ENCODE data around the gene ASTN1. TPM values are rescaled to one million over a fixed set of nuclear protein-coding genes. Genes with fewer than 3 reads are reported as not detected.

ASTN1 gene
- total RNA-seq, 1 experiment from 2014 or later, result not detected

DNA sequence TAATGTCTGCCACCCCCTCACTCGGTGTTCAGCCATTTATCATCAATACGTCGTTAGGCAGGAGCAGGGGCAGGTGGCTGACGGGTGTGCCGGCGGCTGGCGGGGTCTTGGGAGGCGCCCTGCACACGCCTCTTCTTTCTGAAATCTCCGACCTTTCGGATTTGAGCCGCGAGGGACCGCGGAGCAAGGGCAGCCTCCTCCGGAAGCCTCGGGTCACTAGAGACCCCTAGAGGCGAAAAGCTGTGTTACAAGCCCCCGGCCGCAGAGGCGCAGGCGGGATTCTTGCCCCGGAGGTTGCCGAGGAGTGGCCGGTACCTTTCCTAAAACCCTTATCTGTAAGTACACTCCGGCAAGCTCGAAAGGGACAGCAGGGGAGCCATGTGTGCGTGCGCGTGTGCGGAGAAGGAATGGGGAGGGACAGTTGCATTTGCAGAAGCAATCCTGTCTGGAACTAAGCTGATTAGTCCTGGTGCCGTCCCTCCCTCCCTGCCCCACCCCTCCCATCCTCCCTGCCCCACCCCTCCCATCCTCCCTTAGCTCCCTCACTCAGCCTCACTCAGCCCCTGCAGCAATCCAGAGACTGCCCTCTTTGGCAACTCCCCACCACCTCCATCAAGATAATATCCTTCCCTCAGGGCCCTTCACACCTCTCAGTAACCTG, 17.2 kb upstream of the ASTN1 start:
- no peak for TF ChIP-seq EZH2phosphoT487 (IDR thresholded peaks at IDR 0.05; ENCODE audit: borderline replicate concordance, low read length)
- TF ChIP-seq EZH2 (IDR thresholded peaks at IDR 0.05; ENCODE audit: low read length, unreplicated experiment), result no peak
- TF ChIP-seq, protein P1, sequence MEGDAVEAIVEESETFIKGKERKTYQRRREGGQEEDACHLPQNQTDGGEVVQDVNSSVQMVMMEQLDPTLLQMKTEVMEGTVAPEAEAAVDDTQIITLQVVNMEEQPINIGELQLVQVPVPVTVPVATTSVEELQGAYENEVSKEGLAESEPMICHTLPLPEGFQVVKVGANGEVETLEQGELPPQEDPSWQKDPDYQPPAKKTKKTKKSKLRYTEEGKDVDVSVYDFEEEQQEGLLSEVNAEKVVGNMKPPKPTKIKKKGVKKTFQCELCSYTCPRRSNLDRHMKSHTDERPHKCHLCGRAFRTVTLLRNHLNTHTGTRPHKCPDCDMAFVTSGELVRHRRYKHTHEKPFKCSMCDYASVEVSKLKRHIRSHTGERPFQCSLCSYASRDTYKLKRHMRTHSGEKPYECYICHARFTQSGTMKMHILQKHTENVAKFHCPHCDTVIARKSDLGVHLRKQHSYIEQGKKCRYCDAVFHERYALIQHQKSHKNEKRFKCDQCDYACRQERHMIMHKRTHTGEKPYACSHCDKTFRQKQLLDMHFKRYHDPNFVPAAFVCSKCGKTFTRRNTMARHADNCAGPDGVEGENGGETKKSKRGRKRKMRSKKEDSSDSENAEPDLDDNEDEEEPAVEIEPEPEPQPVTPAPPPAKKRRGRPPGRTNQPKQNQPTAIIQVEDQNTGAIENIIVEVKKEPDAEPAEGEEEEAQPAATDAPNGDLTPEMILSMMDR (conservative IDR thresholded peaks at IDR 0.05; ENCODE audit: low read depth, low read length), result peak; percentile 79
- DNase-seq (peak; percentile 78), ATAC-seq (peak; percentile 93)
- H3K4me1 ChIP-seq (ENCODE audit: insufficient read depth, low read length), result peaks cover 11% of the 10 kb centered on the region
- peak overlapping the region; percentile 14; the same call in 1 of the 2 replicates for H3K9ac ChIP-seq (ENCODE audit: low read length)
- no peaks in the 10 kb centered on the region for H3K9me2 ChIP-seq (replicated peaks; ENCODE audit: low read length)
- no peaks in the 10 kb centered on the region for H3K36me3 ChIP-seq (ENCODE audit: low read depth, low read length)
- no TSS peak for BruUV-seq (replicated peaks)
- H3F3A ChIP-seq (ENCODE audit: low read length, unreplicated experiment), result no peaks in the 10 kb centered on the region
- ChIA-PET POLR2A (ENCODE audit: unreplicated experiment) (no interaction called here), CTCF (interaction anchor here (0.8 to 2.3 kb wide), 4 partner anchors 27 to 284 kb away, joined by 4 to 23 read pairs (median 8); no protein-coding TSS in a partner anchor)
- no peaks in the 10 kb centered on the region for H4K20me1 ChIP-seq (ENCODE audit: low read length)
- H2AFZ ChIP-seq (ENCODE audit: low read length), result peak overlapping the region; percentile 78
- H3K9me3 ChIP-seq (ENCODE audit: low read length), result no peaks in the 10 kb centered on the region
- H3K4me2 ChIP-seq (ENCODE audit: low read length), result peak overlapping the region; percentile 71
- intact Hi-C loops (cut with micrococcal nuclease), result loop anchor here (1.0 to 10.0 kb wide), 6 partner anchors 75 to 763 kb away; no protein-coding TSS in a partner anchor
- H3K4me3 ChIP-seq (ENCODE audit: low read length), result peak overlapping the region; percentile 57
- no peaks in the 10 kb centered on the region for H3K27me3 ChIP-seq (ENCODE audit: low read length)
- no peaks in the 10 kb centered on the region for H3K79me2 ChIP-seq (ENCODE audit: low read length)
- no peak overlapping the region for H3K27ac ChIP-seq (ENCODE audit: low read length)

DNA sequence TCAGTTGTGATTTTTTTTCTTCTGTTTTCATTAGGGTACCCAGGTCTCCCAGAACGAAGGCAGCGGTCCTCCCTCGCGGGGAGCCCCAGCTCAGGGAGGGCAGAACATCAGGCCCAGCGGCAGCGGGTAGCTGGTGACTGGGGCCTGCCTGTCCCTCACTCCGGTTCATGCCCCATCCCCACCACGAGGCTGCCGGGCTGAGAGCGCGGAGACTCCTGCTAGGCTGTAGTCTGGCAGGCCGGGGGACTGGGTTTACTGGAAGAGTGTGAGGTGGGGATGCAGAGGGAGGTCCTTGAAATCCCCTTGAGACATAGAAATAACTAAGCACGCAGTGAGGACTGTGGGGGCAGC, 16.7 kb upstream of the ASTN1 start:
- ChIA-PET CTCF (interaction anchor here (0.8 to 2.3 kb wide), 3 partner anchors 75 to 283 kb away, joined by 4 to 23 read pairs (median 13); no protein-coding TSS in a partner anchor), POLR2A (ENCODE audit: unreplicated experiment) (no interaction called here)
- ATAC-seq, result 0 out of 2 replicates have a peak, but pooled peaks have one; percentile 7
- Histone ChIP-seq H2AFZ (ENCODE audit: low read length) (peak overlapping the region; percentile 78), H3K9me2 (replicated peaks; ENCODE audit: low read length) (no peaks in the 10 kb centered on the region), H3K4me3 (ENCODE audit: low read length) (peak overlapping the region; percentile 57), H4K20me1 (ENCODE audit: low read length) (no peaks in the 10 kb centered on the region), H3K4me1 (ENCODE audit: insufficient read depth, low read length) (peaks cover 11% of the 10 kb centered on the region), H3K9ac (ENCODE audit: low read length) (peak overlapping the region; percentile 14; the same call in 1 of the 2 replicates), H3K27me3 (ENCODE audit: low read length) (no peaks in the 10 kb centered on the region), H3K27ac (ENCODE audit: low read length) (no peak overlapping the region), H3K4me2 (ENCODE audit: low read length) (peak overlapping the region; percentile 71), H3F3A (ENCODE audit: low read length, unreplicated experiment) (no peaks in the 10 kb centered on the region), H3K36me3 (ENCODE audit: low read depth, low read length) (no peaks in the 10 kb centered on the region), H3K9me3 (ENCODE audit: low read length) (no peaks in the 10 kb centered on the region), H3K79me2 (ENCODE audit: low read length) (no peaks in the 10 kb centered on the region)
- intact Hi-C loops (cut with micrococcal nuclease), result loop anchor here (1.0 to 10.0 kb wide), 5 partner anchors 99 to 764 kb away; no protein-coding TSS in a partner anchor
- no peak for DNase-seq
- BruUV-seq (replicated peaks), result no TSS peak
- TF ChIP-seq EZH2phosphoT487 (IDR thresholded peaks at IDR 0.05; ENCODE audit: borderline replicate concordance, low read length), result no peak
- TF ChIP-seq, protein P1 (conservative IDR thresholded peaks at IDR 0.05; ENCODE audit: low read depth, low read length), result no peak
- TF ChIP-seq EZH2 (IDR thresholded peaks at IDR 0.05; ENCODE audit: low read length, unreplicated experiment), result no peak
